Prostate gland (tissue), 2 donors: ENCODE data around the gene RBM20. TPM values are rescaled to one million over a fixed set of nuclear protein-coding genes. Genes with fewer than 3 reads are reported as not detected.

Experiments used
- DNase-seq: peaks from one replicate; pipeline ENCODE4 v3.0.0-alpha.2; 2019; ENCODE audit warnings: low spot score
- H3K27ac ChIP-seq, 2 donors: fragments of 200-600 bp; sonication (generic); 2 replicates each; pipeline ENCODE4 v1.5.1; 2017 to 2019
- H3K27me3 ChIP-seq: fragments of 200-600 bp; sonication (generic); replicated peaks from 2 replicates; pipeline ENCODE4 v1.5.1; 2019; ENCODE audit not compliant: insufficient read depth
- H3K36me3 ChIP-seq, 2 donors: fragments of 200-600 bp; sonication (generic); 1 replicate in 1 of 2; 2 replicates in 1 of 2; pipeline versions ENCODE4 v1.5.1 to v1.8.1; 2017 to 2019
- H3K4me1 ChIP-seq: fragments of 200-600 bp; sonication (generic); replicated peaks from 2 replicates; pipeline ENCODE4 v1.5.1; 2019
- H3K4me3 ChIP-seq, 2 donors: fragments of 200-600 bp; sonication (generic); 2 replicates each; pipeline ENCODE4 v1.5.1; 2017 to 2019
- H3K9me3 ChIP-seq: fragments of 200-600 bp; sonication (generic); 2 replicates; pipeline ENCODE4 v1.5.1; 2017
- POLR2A ChIP-seq: fragments of 450-650 bp; IDR thresholded peaks from one replicate; pipeline ENCODE4 v1.6.1; 2016; ENCODE audit warnings: antibody characterized with exemption, mild to moderate bottlenecking
- POLR2AphosphoS5 ChIP-seq: sonication (generic); formaldehyde crosslinking; IDR thresholded peaks from one replicate; pipeline ENCODE4 v1.6.1; 2017; ENCODE audit warnings: antibody characterized with exemption
- WGBS: methylation state at CpG from one replicate; pipeline ENCODE4 v1.1.5; 2018; 5-methylcytosine and 5-hydroxymethylcytosine counted together
- intact Hi-C: fragments of 100-400 bp; cut with DNase I; formaldehyde crosslinking; loops from one replicate; pipeline ENCODE4 v1.14.2; 2022
- total RNA-seq, 2 donors: library from RNA; depleted of rRNA; stranded (reverse); fragments of >200 nt; gene quantifications; one replicate each; pipeline ENCODE4 v1.1.0, GENCODE V29; 2016
- TF ChIP-seq, protein P1 (sequence below), 4 experiments: fragments of 200-600 bp in 2 of 4; fragments of 450-650 bp in 2 of 4; sonication (generic) in 2 of 4; IDR thresholded peaks; 1 replicate in 3 of 4; 2 replicates in 1 of 4; pipeline ENCODE4 v1.5.1; 2016 to 2019; ENCODE audit warnings: antibody characterized with exemption in 4 of 4, mild to moderate bottlenecking in 2 of 4, moderate library complexity in 2 of 4

RBM20 gene
- total RNA-seq, 2 donors from 2014 or later: 0.41 to 2.8 TPM

DNA sequence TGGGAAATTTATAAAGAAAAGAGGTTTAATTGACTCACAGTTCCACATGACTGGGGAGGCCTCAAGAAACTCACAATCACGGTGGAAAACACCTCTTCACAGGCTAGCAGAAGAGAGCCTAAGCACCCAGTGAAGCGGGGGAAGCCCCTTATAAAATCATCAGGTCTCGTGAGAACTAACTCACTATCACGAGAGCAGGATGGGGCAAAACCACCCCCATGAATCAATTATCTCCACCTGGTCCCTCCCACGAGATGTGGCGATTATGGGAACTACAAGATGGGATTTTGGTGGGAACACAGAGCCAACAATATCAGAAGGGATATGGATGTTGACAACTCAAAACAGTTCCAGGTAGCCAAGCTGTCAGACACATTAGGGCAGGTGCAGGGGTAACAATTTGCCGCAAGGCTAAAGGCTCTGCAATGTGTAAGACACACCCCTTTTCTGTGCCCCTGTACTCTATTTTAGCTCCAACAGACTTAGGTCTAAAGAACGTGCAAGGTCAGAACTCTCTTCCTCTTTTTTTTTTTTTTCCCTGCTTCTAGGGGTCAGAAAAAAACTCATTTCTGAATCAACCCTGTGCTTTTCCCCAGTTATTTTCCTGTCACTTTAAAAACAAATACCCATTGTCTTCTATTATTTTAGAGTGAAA is 30.7 kb upstream of the RBM20 start:
- no peak overlapping the region for H3K27ac ChIP-seq
- TF ChIP-seq POLR2A (no peak), POLR2AphosphoS5 (no peak)
- TF ChIP-seq, protein P1, sequence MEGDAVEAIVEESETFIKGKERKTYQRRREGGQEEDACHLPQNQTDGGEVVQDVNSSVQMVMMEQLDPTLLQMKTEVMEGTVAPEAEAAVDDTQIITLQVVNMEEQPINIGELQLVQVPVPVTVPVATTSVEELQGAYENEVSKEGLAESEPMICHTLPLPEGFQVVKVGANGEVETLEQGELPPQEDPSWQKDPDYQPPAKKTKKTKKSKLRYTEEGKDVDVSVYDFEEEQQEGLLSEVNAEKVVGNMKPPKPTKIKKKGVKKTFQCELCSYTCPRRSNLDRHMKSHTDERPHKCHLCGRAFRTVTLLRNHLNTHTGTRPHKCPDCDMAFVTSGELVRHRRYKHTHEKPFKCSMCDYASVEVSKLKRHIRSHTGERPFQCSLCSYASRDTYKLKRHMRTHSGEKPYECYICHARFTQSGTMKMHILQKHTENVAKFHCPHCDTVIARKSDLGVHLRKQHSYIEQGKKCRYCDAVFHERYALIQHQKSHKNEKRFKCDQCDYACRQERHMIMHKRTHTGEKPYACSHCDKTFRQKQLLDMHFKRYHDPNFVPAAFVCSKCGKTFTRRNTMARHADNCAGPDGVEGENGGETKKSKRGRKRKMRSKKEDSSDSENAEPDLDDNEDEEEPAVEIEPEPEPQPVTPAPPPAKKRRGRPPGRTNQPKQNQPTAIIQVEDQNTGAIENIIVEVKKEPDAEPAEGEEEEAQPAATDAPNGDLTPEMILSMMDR (IDR thresholded peaks at IDR 0.05): no peak
- no peak for DNase-seq
- no peaks in the 10 kb centered on the region for H3K9me3 ChIP-seq
- H3K27me3 ChIP-seq: peaks cover 3% of the 10 kb centered on the region
- no peaks in the 10 kb centered on the region for H3K36me3 ChIP-seq
- no peak overlapping the region for H3K4me3 ChIP-seq
- intact Hi-C loops: loop anchor here (5.0 kb wide), 1 partner anchor 59 kb away; no protein-coding TSS in a partner anchor
- WGBS: 82% methylated on average over 8 of the region's 8 CpGs
- H3K4me1 ChIP-seq: no peaks in the 10 kb centered on the region

DNA sequence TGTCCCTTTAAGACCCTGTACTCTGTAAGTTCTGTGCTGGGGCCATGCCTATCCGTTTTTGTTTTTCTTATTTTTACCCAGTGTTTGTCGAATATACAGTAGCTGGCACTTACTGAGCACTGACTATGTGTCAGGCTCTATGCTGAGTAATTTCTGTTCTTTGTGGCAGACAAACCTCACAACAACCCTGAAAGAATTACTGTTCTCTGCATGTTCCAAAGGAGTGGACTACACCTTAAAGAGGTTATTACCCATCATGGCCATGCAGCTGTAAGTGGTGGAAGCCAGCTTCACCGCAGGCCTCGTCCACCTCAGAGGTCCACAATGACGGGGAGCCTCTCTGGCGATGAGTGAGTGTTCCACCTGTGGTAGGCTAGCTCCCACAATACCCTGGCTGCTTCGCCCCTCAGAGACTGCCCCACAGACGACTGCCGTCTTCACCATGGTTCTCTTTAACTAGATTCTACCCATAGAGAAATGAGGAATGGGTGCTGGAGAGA is 30.1 kb upstream of the RBM20 start:
- no peak for DNase-seq
- no peaks in the 10 kb centered on the region for H3K4me1 ChIP-seq
- no peak overlapping the region for H3K27ac ChIP-seq
- no peak overlapping the region for H3K4me3 ChIP-seq
- 90% methylated on average over 9 of the region's 9 CpGs for WGBS
- intact Hi-C loops: loop anchor here (5.0 kb wide), 1 partner anchor 58 kb away; no protein-coding TSS in a partner anchor
- peaks cover 3% of the 10 kb centered on the region for H3K27me3 ChIP-seq
- H3K9me3 ChIP-seq: no peaks in the 10 kb centered on the region
- no peaks in the 10 kb centered on the region for H3K36me3 ChIP-seq
- TF ChIP-seq POLR2A: no peak
- TF ChIP-seq, protein P1 (IDR thresholded peaks at IDR 0.05): no peak
- TF ChIP-seq POLR2AphosphoS5: no peak

DNA sequence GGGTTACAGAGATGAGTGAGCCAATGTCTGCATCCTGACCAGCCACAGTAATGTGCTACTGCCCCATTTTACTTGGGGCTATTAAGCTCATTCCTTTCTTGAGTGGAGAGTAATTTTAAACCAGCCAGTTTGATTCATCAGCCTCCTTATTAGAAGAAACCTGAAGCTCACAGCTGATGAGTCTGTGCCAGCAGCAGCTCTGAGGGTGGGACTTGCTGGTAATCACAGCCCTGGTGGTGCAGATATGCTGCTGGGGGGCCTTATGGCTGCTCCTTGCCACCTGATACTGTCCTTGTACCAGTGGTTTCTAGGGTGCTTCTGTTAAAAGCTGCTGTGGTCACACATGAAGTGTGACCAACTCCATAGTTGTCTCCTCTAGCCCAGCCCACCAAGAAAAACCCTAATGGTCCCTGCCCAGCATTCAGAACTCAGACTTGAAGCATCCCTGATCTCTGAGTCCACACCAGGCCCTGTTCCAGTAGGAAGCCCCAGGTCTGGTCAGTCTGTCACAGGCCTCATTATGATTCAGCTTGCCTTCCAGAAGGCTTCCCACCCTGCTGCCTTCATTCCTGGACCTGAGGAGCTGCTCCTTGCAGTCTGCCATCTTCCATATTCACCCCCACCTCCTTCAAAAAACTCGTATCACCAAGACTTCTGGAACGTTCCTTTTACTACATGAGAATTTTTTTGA is 28.9 kb upstream of the RBM20 start:
- intact Hi-C loops: no loop called here
- Histone ChIP-seq H3K9me3 (no peaks in the 10 kb centered on the region), H3K36me3 (no peaks in the 10 kb centered on the region), H3K4me3 (no peak overlapping the region), H3K4me1 (no peaks in the 10 kb centered on the region), H3K27me3 (peaks cover 3% of the 10 kb centered on the region), H3K27ac (no peak overlapping the region)
- WGBS: 87% methylated on average over 2 of the region's 2 CpGs
- TF ChIP-seq POLR2AphosphoS5 (no peak), POLR2A (no peak)
- TF ChIP-seq, protein P1 (IDR thresholded peaks at IDR 0.05): no peak
- DNase-seq: no peak

DNA sequence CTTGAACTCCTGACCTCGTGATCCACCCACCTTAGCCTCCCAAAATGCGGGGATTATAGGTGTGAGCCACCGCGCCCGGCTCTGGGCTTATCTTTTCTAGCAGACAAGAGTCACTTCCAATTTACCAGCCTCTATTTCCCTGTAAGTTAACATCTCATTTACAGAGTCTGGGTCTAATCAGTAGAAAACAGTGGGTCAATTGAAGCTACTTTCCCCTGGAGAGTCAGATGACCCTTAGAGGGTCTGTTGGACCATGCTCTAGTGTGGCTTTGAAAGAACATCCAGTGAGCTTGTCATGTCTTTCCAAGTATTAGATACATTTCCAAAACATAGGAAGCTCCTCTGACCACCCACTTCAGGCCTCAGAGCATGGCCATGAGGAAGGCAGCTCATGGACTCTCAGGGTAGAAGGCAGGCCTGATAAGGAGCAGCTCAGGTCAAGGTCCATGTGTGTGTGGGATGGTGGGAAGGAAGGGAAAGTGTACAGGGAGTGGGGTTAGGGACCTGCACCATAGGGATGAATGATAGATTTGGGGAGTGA is 27.6 kb upstream of the RBM20 start:
- no peak for TF ChIP-seq POLR2AphosphoS5
- TF ChIP-seq POLR2A: no peak
- TF ChIP-seq, protein P1 (IDR thresholded peaks at IDR 0.05): no peak
- WGBS: 96% methylated on average over 5 of the region's 5 CpGs

More for the DNA sequence above, 27.6 kb upstream of the RBM20 start:
- Histone ChIP-seq H3K4me1 (no peaks in the 10 kb centered on the region), H3K27ac (no peak overlapping the region), H3K4me3 (no peak overlapping the region), H3K36me3 (no peaks in the 10 kb centered on the region), H3K27me3 (peaks cover 3% of the 10 kb centered on the region), H3K9me3 (no peaks in the 10 kb centered on the region)
- intact Hi-C loops: no loop called here
- DNase-seq: no peak
